Measurements from ENCODE around the gene VDAC2. TPM values are rescaled to one million over a fixed set of nuclear protein-coding genes. Genes with fewer than 3 reads are reported as not detected.

The VDAC2 gene
- total and polyA plus RNA-seq, 2 donors (not counting 1 experiment from before 2014, with no cell fraction given): 49.2 to 83.6 TPM

- WGBS (ENCODE audit: insufficient coverage): 80% methylated on average over 1 of the region's 6 CpGs
- H3K79me2 ChIP-seq (ENCODE audit: control insufficient read depth, insufficient read depth, low read length): peaks cover 59% of the 10 kb centered on the region
- H2AFZ ChIP-seq (ENCODE audit: insufficient read depth, low read depth, low read length, poor library complexity, severe bottlenecking): no peak overlapping the region
- no peak overlapping the region for H3K4me3 ChIP-seq (ENCODE audit: control extremely low read depth in 1 of 5, extremely low read depth in 1 of 5, insufficient read depth in 1 of 5, low read depth in 2 of 5, low read length in 4 of 5)
- peaks cover 8 to 11% of the 10 kb centered on the region in 2 donors for H3K4me1 ChIP-seq (ENCODE audit: control insufficient read depth in 2 of 2, insufficient read depth in 2 of 2, low read length in 2 of 2)
- no peak for DNase-seq
- Mint-ChIP-seq H3K27me3 (no peaks in the 10 kb centered on the region), H3K27ac (no peak overlapping the region), H3K4me1 (peaks cover 20% of the 10 kb centered on the region), H3K9me3 (ENCODE audit: insufficient read depth) (no peaks in the 10 kb centered on the region), H3K4me3 (no peak overlapping the region)
- H3K4me2 ChIP-seq (replicated peaks; ENCODE audit: low read depth, low read length, poor library complexity, severe bottlenecking): no peak overlapping the region
- peaks cover 42% of the 10 kb centered on the region for H4K20me1 ChIP-seq (ENCODE audit: control insufficient read depth, insufficient read depth, low read length, poor library complexity, severe bottlenecking)
- ATAC-seq (ENCODE audit: low read depth): no peak
- intact Hi-C loops (cut with micrococcal nuclease): no loop called here
- TF ChIP-seq EZH2 (IDR thresholded peaks at IDR 0.05; ENCODE audit: borderline replicate concordance, insufficient read depth, low read depth, low read length, poor library complexity, severe bottlenecking): no peak
- no peak for TF ChIP-seq CTCF (IDR thresholded peaks at IDR 0.05)
- H3K27ac ChIP-seq (ENCODE audit: low read length in 2 of 2): no peak overlapping the region
- H3K27me3 ChIP-seq (replicated peaks in 1 of 4; ENCODE audit: control extremely low read depth in 1 of 4, control insufficient read depth in 3 of 4, insufficient read depth in 4 of 4, low read length in 3 of 4): no peaks in the 10 kb centered on the region
- POLR2A ChIA-PET: no interaction called here
- H3K9ac ChIP-seq (ENCODE audit: low read length): no peak overlapping the region
- CTCF ChIA-PET: interaction anchor here (0.7 kb wide), 1 partner anchor 56 kb away, joined by 4 read pairs; no protein-coding TSS in a partner anchor
- peaks cover 2 to 21% of the 10 kb centered on the region in 2 experiments for H3K36me3 ChIP-seq (replicated peaks in 1 of 2; ENCODE audit: control extremely low read depth in 1 of 2, control insufficient read depth in 1 of 2, extremely low read depth in 1 of 2, insufficient read depth in 2 of 2, low read length in 1 of 2)
- no peaks in the 10 kb centered on the region for H3K9me3 ChIP-seq (ENCODE audit: control extremely low read depth in 1 of 3, control insufficient read depth in 2 of 3, insufficient read depth in 1 of 3, low read length in 2 of 3)
Measured at GRCh38 chr10:75168275-75168674, 42.3 kb upstream of the VDAC2 start.

- Mint-ChIP-seq H3K27me3 (no peaks in the 10 kb centered on the region), H3K4me3 (no peak overlapping the region), H3K27ac (no peak overlapping the region), H3K9me3 (ENCODE audit: insufficient read depth) (no peaks in the 10 kb centered on the region), H3K4me1 (peaks cover 13% of the 10 kb centered on the region)
- no peak overlapping the region for H3K9ac ChIP-seq (ENCODE audit: low read length)
- no CpG with 5 or more reads among the region's 1 CpG for WGBS (ENCODE audit: insufficient coverage)
- H3K79me2 ChIP-seq (ENCODE audit: control insufficient read depth, insufficient read depth, low read length): peaks cover 54% of the 10 kb centered on the region
- DNase-seq (no peak), ATAC-seq (ENCODE audit: low read depth) (no peak)
- intact Hi-C loops (cut with micrococcal nuclease): no loop called here
- CTCF ChIA-PET: no interaction called here
- H3K27ac ChIP-seq (ENCODE audit: low read length in 2 of 2): no peak overlapping the region
- H3K4me3 ChIP-seq (ENCODE audit: control extremely low read depth in 1 of 5, extremely low read depth in 1 of 5, insufficient read depth in 1 of 5, low read depth in 2 of 5, low read length in 4 of 5): no peak overlapping the region
- POLR2A ChIA-PET: no interaction called here
- peaks cover 8 to 11% of the 10 kb centered on the region in 2 donors for H3K4me1 ChIP-seq (ENCODE audit: control insufficient read depth in 2 of 2, insufficient read depth in 2 of 2, low read length in 2 of 2)
- no peak overlapping the region for H3K4me2 ChIP-seq (replicated peaks; ENCODE audit: low read depth, low read length, poor library complexity, severe bottlenecking)
- TF ChIP-seq EZH2 (IDR thresholded peaks at IDR 0.05; ENCODE audit: borderline replicate concordance, insufficient read depth, low read depth, low read length, poor library complexity, severe bottlenecking) (no peak), CTCF (IDR thresholded peaks at IDR 0.05) (no peak)
- no peaks in the 10 kb centered on the region for H3K27me3 ChIP-seq (replicated peaks in 1 of 4; ENCODE audit: control extremely low read depth in 1 of 4, control insufficient read depth in 3 of 4, insufficient read depth in 4 of 4, low read length in 3 of 4)
- H2AFZ ChIP-seq (ENCODE audit: insufficient read depth, low read depth, low read length, poor library complexity, severe bottlenecking): no peak overlapping the region
- H4K20me1 ChIP-seq (ENCODE audit: control insufficient read depth, insufficient read depth, low read length, poor library complexity, severe bottlenecking): peaks cover 45% of the 10 kb centered on the region
- H3K9me3 ChIP-seq (ENCODE audit: control extremely low read depth in 1 of 3, control insufficient read depth in 2 of 3, insufficient read depth in 1 of 3, low read length in 2 of 3): no peaks in the 10 kb centered on the region
- peaks cover 0 to 25% of the 10 kb centered on the region in 2 experiments for H3K36me3 ChIP-seq (replicated peaks in 1 of 2; ENCODE audit: control extremely low read depth in 1 of 2, control insufficient read depth in 1 of 2, extremely low read depth in 1 of 2, insufficient read depth in 2 of 2, low read length in 1 of 2)
Measured at GRCh38 chr10:75170215-75170614, 40.4 kb upstream of the VDAC2 start.

Measured in B cell (primary cell).